Stimulated activated CD8-positive, alpha-beta memory T cell treated with anti-CD3 and anti-CD28 coated beads, Interleukin-12 subunit alpha, Interleukin-12 subunit beta, amount 100 ng/mL, for 24 hours (primary cell): Measurements from ENCODE around the gene FASTK.

Experiments
- DNase-seq: peaks from one replicate; pipeline ENCODE4 v3.0.0-alpha.2; 2020; ENCODE audit errors: extremely low read depth

Gene FASTK

GRCh38 chr7:151118108-151119054, 37.8 kb upstream of the FASTK start:
- no peak for DNase-seq

DNA sequence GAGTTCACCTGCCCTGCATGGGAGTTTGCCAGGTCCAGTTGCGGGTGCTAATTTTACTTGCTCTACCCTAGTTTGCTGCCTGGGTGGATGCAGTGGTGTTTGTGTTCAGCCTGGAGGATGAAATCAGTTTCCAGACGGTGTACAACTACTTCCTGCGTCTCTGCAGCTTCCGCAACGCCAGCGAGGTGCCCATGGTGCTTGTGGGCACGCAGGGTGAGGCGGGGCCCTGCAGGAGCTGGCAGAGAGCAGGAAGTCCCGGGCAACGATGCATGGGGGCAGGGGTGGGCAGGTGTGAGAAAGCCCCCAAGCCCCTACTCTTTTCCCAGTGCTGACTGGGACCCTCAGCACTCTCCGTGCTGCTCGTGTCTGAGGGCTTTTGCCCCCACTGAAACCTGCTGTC, 37.0 kb upstream of the FASTK start:
- no peak for DNase-seq

DNA sequence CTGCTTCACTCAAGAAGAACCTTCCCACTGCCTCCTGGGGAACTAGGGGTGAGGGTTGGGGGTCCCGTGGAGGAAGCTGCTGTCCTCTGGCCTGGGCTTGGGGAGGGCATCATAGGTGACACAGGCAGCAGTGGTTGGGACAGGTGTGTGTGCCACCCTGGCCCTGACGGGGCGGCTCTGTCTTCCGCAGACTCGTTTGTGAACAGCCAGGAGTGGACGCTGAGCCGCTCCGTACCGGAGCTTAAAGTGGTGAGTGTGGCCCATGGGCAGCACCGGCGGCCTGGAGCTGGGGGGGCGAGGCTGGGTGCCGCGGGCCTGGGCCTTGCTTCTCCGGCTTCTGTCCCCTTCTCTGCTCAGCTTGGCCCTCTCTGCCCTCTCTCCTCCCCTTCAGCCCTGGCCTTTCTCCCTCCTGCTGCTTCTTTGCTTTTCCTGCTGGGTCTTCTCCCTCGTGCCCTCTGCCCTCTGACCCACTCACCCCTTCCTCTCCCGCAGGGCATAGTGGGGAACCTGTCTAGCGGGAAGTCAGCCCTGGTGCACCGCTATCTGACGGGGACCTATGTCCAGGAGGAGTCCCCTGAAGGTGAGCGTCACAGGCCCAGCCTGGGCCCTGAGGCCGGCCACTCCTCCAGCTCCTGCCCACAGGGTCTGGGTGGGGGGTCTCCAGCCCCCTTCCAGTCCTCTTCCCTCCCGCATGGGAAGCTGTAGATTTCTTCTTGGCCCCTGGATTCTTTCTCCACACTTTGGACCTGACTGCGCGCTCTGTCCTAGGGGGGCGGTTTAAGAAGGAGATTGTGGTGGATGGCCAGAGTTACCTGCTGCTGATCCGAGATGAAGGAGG, 36.2 kb upstream of the FASTK start:
- DNase-seq = no peak

GRCh38 chr7:151115836-151116418, 35.3 kb upstream of the FASTK start:
- no peak for DNase-seq

GRCh38 chr7:151115121-151115835, 34.7 kb upstream of the FASTK start:
- DNase-seq = no peak

DNA sequence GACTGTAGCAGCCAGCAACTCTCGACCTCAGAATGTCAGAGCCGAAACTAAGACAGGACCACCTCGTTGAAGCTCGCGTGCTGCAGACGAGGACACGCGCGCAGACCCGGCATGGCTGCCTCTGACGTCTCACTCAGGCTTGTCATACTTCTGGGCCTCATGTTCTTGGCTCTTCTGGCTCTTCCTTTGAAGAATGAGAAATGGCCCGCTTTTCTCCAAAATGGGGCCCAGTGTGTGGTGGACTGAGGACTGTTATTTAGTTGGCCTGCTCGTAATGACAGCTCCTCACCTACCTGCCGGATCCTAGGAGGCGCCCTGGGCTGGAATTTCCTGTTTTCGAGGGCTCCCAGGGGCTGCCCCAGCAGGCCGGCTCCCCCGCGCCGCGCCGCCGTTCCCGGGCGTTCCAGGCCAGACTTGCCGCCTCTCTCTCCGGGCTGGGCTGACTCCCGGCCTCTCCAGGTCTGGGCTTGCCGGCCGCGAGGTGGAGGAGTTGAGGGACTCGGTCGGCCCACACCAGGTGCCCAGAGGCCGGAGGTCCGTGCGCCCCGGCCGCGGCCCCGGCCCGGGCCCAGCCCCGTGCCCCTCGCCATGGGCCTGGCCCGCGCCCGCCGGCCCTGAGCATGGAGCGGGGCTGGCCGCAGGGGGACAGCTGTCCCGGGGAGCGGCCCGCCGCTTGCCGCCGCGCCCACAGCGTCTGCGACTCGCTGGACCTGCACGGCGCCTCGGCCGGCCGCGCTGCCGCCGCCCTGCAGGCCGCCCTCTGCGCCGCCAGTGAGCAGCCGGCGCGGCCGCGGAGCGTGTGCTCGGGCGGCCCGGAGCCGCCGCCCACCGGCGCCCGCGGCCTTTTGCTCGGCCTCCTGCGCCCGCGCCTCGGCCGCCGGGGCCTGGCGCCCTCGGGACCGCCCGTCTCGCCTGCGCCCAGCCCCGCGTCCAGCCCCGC, 33.8 kb upstream of the FASTK start:
- DNase-seq = no peak

GRCh38 chr7:151113344-151114150, 32.9 kb upstream of the FASTK start:
- DNase-seq = no peak

- DNase-seq = peak; percentile 39
These were observed 30.5 kb upstream of the FASTK start for GRCh38 chr7:151110941-151111645.

DNA sequence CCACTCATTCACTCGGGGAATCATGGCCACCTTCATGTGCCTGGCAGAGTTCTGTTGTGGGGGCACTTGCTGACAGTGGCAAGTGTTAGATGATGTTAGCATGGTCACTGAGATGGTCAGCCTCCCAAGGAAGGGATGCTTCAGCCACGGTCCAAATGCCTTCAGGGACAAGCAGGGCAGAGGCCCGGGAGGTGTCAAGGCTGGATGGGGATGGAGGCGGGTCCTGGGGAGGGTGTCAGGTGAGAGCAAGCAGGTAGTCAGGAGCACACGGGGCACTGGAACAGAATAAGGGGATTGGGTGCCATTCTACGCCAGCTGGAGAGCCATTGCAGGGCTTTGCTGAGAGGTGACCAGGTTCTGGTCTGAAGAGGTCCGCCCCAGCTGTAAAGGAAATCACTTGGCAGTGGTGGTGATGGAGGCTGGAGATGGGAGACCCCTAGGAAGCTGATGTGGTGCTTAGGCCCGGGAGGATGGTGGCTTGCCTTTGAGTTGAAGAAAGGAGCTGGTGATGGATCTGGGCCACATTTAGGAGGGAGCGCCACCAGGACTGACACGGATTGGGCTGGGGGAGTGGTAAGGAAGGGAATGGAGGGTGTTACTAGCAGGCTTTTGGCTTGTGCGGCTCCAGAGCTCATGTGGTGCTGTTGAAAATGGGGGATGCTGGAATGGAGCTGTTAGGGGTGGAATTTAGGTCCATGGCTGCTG, 29.8 kb upstream of the FASTK start:
- DNase-seq = no peak

- no peak for DNase-seq
These were observed 28.8 kb upstream of the FASTK start for GRCh38 chr7:151109094-151110048.

DNA sequence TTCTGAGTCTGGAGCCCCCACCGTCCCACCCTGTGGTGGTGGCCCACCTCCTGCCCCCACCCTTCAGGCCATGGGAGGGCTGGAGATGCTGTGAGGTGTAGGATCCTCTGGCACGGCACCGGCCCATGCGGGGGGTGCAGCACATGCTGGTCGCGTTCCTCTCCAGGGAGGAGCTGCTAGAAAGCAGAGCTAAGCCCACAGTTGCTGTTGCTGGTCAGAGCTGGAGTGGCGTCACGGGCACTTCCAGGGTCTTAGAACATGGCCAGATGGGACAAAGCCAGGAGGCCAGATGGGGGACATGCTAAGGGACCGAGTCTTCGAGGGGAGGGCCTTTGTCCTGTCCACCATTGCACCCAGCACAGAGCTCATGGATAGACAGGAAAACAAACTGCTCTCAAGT, 27.3 kb upstream of the FASTK start:
- no peak for DNase-seq

DNA sequence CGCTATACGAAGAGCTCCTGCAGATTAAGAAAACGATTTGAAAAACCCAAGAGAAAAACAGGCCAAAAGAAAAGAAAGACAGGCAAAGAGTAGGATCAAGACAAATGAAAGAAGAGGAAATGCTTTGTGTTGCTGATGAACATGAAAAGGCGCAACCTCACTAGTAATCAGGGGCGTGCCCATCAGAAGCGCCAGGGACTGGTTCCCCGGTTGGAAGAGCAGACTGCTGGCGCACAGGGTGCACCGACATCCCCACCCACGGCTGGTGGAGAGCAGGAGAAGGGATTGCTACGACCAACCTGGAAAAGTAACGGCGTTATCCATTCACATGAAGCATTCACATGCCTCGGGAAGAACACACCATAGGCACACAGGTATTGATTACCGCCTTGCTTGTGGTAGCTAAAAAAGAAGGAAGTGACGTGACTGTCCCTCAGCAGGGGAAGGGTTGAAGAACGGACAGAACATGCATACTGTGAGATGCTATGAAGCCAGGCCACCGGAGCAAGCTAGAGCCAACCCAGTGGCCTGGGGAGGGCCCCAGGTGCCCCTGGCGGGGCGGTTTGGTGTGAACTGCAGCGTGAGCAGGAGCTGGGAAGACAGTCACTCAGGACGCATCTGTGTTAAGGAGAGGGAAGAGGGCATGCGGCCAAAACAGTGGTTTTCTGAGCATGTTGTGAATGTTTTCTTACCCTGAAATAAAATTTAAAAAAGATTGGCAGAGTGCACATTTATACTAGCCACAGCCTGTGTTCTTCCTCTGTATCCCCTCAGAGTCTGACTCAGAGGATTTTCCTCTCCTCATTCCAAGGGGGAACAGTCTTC, 24.0 kb upstream of the FASTK start:
- DNase-seq = no peak

GRCh38 chr7:151103973-151104372, 23.4 kb upstream of the FASTK start:
- DNase-seq = no peak

GRCh38 chr7:151102991-151103390, 22.4 kb upstream of the FASTK start:
- no peak for DNase-seq

DNA sequence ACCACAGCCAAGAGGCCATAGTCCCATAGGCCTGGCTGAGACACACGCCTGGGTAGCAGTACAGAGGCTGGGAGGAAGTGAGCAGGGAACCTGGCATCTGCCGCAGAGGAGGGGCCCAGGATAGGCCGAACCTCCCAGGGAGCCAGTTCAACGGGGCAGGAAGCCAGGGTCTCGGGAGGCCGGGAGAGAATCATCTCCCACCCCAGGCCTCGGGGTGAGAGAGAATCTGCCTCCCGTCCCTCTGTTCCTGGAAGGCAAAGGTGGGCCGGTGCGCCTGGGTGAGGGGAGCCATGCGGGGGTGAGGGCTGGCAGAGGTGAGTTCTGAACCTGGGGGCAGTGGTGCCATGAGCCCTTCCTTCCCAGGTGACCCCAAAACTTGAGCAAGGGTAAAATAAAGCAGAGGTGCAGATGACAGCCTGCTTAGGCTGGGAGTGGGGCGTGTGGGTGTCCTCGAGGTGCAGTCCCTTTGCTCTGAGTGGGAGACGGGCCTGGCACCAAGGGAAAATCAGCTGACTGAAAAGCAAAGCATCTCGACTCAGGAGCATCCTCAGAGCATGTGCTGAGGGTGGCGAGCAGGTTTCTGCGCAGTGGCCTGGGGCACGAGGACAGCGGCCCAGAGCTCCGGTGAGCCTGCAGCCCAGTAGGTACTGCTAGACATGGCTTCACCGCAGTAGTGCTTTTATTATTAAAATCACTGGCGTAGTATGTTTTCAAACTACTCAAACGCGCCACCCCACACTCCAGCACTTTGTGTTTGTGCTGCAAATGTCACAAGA, 21.2 kb upstream of the FASTK start:
- no peak for DNase-seq

DNA sequence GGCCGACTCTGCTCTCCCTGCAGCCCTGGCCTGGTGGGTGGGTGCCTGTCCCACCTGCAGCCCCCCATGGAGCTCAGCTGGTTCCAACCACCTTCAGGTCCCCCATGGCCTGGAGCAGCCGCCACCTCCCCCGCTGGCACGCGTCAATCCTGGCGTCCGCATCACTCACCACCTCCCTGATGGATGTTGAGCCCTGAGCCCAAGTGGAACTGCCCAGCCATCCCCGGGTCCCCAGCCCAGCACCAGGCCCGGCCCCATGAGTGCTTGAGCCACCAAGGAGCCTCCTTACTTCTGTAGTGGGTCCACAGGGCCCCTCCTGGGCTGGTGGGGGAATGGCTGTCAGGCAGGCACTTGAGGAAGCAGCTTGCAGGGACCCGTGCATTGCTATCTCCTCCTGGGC, 20.3 kb upstream of the FASTK start:
- no peak for DNase-seq
